ENCODE measurements around the gene ARAP2. TPM values are rescaled to one million over a fixed set of nuclear protein-coding genes. Genes with fewer than 3 reads are reported as not detected.

The ARAP2 gene
- total RNA-seq, 1 experiment from 2014 or later, result 13.6 TPM

GRCh38 chr4:36218121-36218520 lies 26.2 kb downstream of the ARAP2 start:
- H3K4me1 ChIP-seq (ENCODE audit: control insufficient read depth in 1 of 2, insufficient read depth in 2 of 2, low read length in 2 of 2), result peaks cover 7 to 8% of the 10 kb centered on the region in 2 experiments
- BruUV-seq (replicated peaks), result no TSS peak
- POLR2A ChIA-PET, result no interaction called here

More at GRCh38 chr4:36218121-36218520, 26.2 kb downstream of the ARAP2 start:
- intact Hi-C loops (cut with micrococcal nuclease), result no loop called here
- no peaks in the 10 kb centered on the region for H3K27me3 ChIP-seq (ENCODE audit: insufficient read depth, low read length)
- H4K20me1 ChIP-seq (ENCODE audit: insufficient read depth), result peaks cover 3% of the 10 kb centered on the region; the same call in 1 of the 2 replicates
- ChIA-PET RAD21 (ENCODE audit: low non-redundant PET in 1 of 2, low total read pairs in 2 of 2, uncharacterized antibody in 2 of 2, unreplicated experiment in 2 of 2) (no interaction called here), CTCF (no interaction called here)
- H3K9me2 ChIP-seq (ENCODE audit: insufficient read depth), result no peaks in the 10 kb centered on the region
- H3K9me3 ChIP-seq (ENCODE audit: control insufficient read depth in 1 of 2, insufficient read depth in 1 of 2, low read depth in 1 of 2, low read length in 2 of 2), result no peaks in the 10 kb centered on the region
- no peak overlapping the region for H3K4me2 ChIP-seq (ENCODE audit: low read length)
- H2AFZ ChIP-seq (ENCODE audit: low read depth, low read length, poor library complexity, severe bottlenecking), result no peak overlapping the region
- no peaks in the 10 kb centered on the region for H3K36me3 ChIP-seq (ENCODE audit: control insufficient read depth in 1 of 2, insufficient read depth in 2 of 2, low read length in 2 of 2)
- H3K79me2 ChIP-seq (ENCODE audit: insufficient read depth, low read length), result peaks cover 90% of the 10 kb centered on the region
- no peak for TF ChIP-seq ATF3 (IDR thresholded peaks at IDR 0.05)
- TF ChIP-seq RAD21 (IDR thresholded peaks at IDR 0.05; ENCODE audit: low read depth), result no peak
- no peak for TF ChIP-seq ZNF274 (IDR thresholded peaks at IDR 0.05; ENCODE audit: low read depth, low read length)
- no peak for TF ChIP-seq CTCF (IDR thresholded peaks at IDR 0.05 in 2 of 3, conservative IDR thresholded peaks at IDR 0.05 in 1 of 3; ENCODE audit: borderline replicate concordance in 1 of 3, insufficient read depth in 1 of 3, low read depth in 2 of 3, low read length in 2 of 3)
- TF ChIP-seq POLR2AphosphoS5 (IDR thresholded peaks at IDR 0.05; ENCODE audit: low read depth, low read length), result no peak
- TF ChIP-seq EZH2phosphoT487 (IDR thresholded peaks at IDR 0.05; ENCODE audit: borderline replicate concordance), result no peak
- no peak for TF ChIP-seq MAX (IDR thresholded peaks at IDR 0.05)
- no peak for TF ChIP-seq EZH2 (IDR thresholded peaks at IDR 0.05)
- no peak for TF ChIP-seq CEBPB (IDR thresholded peaks at IDR 0.05; ENCODE audit: low read depth)
- TF ChIP-seq SRF (IDR thresholded peaks at IDR 0.05; ENCODE audit: low read depth), result no peak
- no peak for TF ChIP-seq JUND (IDR thresholded peaks at IDR 0.05)
- no peak overlapping the region for H3K4me3 ChIP-seq (replicated peaks in 1 of 2; ENCODE audit: low read depth in 1 of 2, low read length in 2 of 2)
- no peak for DNase-seq (ENCODE audit: low read depth, low spot score)
- no peak for ATAC-seq
- no peak overlapping the region for H3K9ac ChIP-seq (ENCODE audit: low read length)
- H3K27ac ChIP-seq (ENCODE audit: low read depth, low read length), result no peak overlapping the region

Measured in HCT116 (cell line).